Skeletal muscle satellite cell (primary cell): Measurements from ENCODE around the gene LIN9. TPM values are rescaled to one million over a fixed set of nuclear protein-coding genes. Genes with fewer than 3 reads are reported as not detected.

Source experiments
- H3K27me3 ChIP-seq: 2 replicates; pipeline ENCODE4 v1.7.0; 2013; ENCODE audit warnings: low read length; ENCODE audit not compliant: control insufficient read depth, insufficient read depth
- H3K36me3 ChIP-seq: 2 replicates; pipeline ENCODE4 v1.7.0; 2013; ENCODE audit warnings: mild to moderate bottlenecking, control low read depth, low read length; ENCODE audit not compliant: insufficient read depth
- H3K4me1 ChIP-seq: 2 replicates; pipeline ENCODE4 v1.7.0; 2013; ENCODE audit warnings: low read length; ENCODE audit not compliant: control insufficient read depth, insufficient read depth
- H3K4me2 ChIP-seq: 2 replicates; pipeline ENCODE4 v1.7.0; 2013; ENCODE audit warnings: mild to moderate bottlenecking, low read length
- H3K4me3 ChIP-seq: 2 replicates; pipeline ENCODE4 v1.7.0; 2013; ENCODE audit warnings: low read length
- H3K9ac ChIP-seq: 2 replicates; pipeline ENCODE4 v1.7.0; 2013; ENCODE audit warnings: mild to moderate bottlenecking, low read depth, low read length, moderate library complexity
- H3K9me3 ChIP-seq: replicated peaks from 2 replicates; pipeline ENCODE4 v1.7.0; 2013; ENCODE audit warnings: mild to moderate bottlenecking, control low read depth, low read length
- total RNA-seq: library from RNA; depleted of rRNA; stranded (reverse); fragments of >200 nt; gene quantifications from 2 replicates; pipeline ENCODE4 v1.2.3, GENCODE V29; 2012; rRNA removed

Gene LIN9, protein sequence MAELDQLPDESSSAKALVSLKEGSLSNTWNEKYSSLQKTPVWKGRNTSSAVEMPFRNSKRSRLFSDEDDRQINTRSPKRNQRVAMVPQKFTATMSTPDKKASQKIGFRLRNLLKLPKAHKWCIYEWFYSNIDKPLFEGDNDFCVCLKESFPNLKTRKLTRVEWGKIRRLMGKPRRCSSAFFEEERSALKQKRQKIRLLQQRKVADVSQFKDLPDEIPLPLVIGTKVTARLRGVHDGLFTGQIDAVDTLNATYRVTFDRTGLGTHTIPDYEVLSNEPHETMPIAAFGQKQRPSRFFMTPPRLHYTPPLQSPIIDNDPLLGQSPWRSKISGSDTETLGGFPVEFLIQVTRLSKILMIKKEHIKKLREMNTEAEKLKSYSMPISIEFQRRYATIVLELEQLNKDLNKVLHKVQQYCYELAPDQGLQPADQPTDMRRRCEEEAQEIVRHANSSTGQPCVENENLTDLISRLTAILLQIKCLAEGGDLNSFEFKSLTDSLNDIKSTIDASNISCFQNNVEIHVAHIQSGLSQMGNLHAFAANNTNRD
- total RNA-seq, result 5.5 and 5.6 TPM in 2 replicates

DNA sequence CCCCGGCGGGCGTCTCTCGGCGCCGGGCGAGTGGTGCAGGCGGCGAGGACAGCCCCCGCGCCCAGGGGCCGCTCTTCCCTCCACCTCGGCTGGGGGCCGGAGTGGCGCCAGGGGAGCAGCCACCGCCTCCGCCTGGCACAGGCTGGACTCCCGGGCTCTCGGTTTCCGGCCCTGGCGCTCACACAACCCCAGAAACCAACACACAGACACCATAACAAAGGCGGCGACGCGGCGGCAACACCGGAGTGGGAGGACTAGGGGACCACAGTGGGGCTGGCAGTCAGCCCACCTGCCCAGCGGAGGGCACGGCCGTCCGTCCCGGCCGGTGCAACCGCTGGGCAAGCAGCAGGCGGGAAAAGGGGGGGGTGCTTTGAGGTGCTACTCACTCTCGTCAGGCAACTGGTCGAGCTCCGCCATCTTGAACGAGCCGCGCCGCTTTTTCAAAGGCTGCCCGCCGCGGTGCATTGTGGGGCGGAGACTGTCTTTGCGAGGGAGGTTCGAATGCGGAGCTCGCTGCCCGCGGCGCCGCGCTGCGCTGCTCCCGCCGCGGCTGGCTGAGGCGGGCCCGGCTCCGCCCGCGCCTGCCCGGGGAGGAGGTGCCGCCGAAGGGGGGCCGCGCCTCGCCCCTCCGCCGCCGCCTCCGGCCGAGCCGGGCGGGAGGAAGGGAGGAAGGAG, at the start of gene LIN9:
Gene LIN9 (minus strand): TSS at position 442 of the 675 bp plus-strand sequence. CDS start 25 bp downstream, at position 417.
- Histone ChIP-seq H3K9ac (peak within 1 kb of the TSS; percentile 97), H3K36me3 (no peaks in the 10 kb centered on the region), H3K4me3 (peak within 1 kb of the TSS; percentile 100)

DNA sequence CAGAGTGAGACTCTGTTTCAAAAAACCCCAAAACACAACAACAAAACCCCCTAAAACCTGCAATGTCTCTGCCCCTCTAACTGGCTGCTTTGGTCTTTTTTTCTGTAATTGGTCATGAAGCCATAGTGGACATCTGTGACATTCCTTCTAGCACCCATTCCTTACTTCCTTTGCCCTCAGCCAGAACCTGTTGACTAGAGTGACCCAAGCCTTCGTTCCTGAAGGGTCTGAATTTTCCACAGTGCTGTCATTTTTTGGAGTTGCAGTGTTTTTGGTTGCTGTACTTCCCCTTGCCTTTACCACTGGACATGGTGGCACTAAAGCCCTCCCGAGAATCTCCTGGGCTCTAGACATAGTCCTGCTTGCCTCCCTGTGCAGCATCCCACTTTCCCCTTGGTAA, 48.5 kb upstream of the LIN9 start:
- peaks cover 42% of the 10 kb centered on the region for H3K36me3 ChIP-seq
- H3K9ac ChIP-seq, result no peak overlapping the region
- H3K9me3 ChIP-seq, result no peaks in the 10 kb centered on the region
- H3K4me1 ChIP-seq, result no peaks in the 10 kb centered on the region
- no peak overlapping the region for H3K4me2 ChIP-seq
- H3K27me3 ChIP-seq, result no peaks in the 10 kb centered on the region
- H3K4me3 ChIP-seq, result no peak overlapping the region

More for the DNA sequence above, at the start of gene LIN9:
- Histone ChIP-seq H3K4me2 (peak within 1 kb of the TSS; percentile 98), H3K9me3 (no peaks in the 10 kb centered on the region), H3K4me1 (peaks cover 12% of the 10 kb centered on the region), H3K27me3 (peaks cover 6% of the 10 kb centered on the region)

DNA sequence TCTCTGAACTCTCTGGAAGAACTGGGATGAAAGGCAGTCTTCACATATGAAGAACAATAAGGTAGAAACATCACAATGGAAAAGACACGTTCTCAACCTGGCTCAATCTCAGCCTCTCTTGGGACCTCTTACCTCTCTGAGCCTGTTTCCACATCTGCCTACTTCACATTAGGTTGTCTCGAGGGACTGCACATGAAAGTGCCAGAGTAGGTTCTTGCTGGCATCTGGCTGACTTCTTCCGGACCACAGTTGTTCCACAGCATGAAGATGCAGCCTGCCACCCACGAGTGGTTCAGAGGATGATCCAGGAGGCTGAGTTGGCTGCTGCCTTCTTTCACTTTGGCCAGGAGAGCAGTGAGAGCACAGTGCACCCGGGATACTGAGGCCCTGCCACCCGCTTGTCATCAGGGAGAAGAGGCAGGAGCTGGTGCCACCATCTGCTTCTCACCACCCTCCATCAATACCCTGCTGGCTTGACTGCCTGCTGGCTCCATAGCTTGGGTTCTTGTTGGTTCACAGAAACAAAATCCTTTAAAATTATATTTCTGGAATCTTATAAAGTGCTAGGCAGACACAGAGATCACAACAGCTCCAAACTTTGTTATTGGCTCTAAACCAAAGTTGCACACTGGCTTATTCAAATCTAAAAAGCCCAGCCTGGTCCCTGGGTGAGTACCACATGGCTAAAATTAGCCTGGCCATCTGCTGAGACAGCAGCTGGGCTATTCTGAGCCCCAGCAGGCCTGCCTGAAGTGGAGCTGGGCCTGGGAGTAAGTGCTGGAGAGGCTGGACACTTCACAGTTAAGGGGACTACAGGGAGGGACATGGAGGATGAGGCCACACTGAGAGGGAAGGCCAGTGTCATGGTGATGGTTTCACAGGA, 46.9 kb upstream of the LIN9 start:
- Histone ChIP-seq H3K4me2 (no peak overlapping the region), H3K9ac (no peak overlapping the region), H3K36me3 (peaks cover 30% of the 10 kb centered on the region), H3K27me3 (no peaks in the 10 kb centered on the region), H3K4me1 (no peaks in the 10 kb centered on the region), H3K4me3 (no peak overlapping the region), H3K9me3 (no peaks in the 10 kb centered on the region)

DNA sequence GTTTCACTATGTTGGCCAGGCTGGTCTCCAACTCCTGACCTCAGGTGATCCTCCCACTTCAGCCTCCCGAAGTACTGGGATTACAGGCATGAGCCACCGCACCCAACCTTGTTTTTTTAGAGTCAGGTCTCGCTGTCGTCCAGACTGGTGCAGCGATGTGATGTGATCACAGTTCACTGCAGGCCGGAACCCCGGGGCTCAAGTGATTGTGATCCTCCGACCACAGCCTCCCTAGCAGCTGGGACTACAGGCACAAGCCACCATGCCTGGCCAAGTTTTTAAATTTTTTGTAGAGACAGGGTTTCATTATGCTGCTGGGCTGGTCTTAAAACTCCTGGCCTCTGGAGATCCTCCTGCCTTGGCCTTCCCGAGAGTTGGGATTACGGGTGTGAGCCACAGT, 46.1 kb upstream of the LIN9 start:
- Histone ChIP-seq H3K27me3 (no peaks in the 10 kb centered on the region), H3K4me3 (no peak overlapping the region), H3K4me1 (no peaks in the 10 kb centered on the region), H3K36me3 (peaks cover 23% of the 10 kb centered on the region), H3K9ac (no peak overlapping the region), H3K4me2 (no peak overlapping the region), H3K9me3 (no peaks in the 10 kb centered on the region)

DNA sequence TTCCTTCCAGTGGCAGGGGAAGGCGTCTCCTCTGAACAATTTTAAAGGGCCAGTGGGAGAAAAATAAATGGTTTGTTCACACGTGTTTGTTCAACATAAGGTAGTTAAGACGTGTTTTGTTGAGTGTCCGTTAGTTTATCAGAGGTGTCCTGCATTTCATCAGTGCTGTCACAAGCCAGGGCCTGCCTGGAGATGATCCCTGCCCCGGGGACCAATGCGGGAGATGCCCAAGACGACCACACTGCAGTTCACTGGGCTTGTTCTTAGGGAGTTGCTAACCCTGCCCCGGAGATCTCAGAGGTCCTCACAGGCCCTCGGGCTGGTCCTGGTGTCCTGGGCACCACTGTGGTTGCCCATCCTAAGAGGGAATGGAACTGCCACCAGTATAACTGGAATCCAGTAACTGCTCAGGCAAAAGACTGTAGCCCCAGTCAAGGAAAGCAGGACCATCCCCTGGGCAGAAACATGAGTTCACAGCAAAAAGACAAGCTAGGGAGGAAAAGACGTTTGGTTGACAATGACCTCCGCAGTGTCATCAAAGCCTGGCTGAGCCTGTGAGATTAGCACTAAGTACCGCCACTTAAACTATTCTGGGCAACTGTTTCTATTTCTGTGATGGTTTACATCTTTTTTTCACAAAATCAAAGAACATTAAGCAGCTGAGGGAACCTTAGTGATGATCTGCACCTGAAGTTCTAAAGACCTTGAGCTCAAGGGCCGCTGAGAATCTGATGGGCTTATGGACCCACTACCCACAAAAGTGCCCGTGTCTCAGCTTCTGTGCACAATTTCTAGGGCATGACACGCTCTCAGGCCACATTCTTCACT, 44.9 kb upstream of the LIN9 start:
- no peaks in the 10 kb centered on the region for H3K27me3 ChIP-seq
- peaks cover 13% of the 10 kb centered on the region for H3K36me3 ChIP-seq
- no peaks in the 10 kb centered on the region for H3K9me3 ChIP-seq
- H3K9ac ChIP-seq, result no peak overlapping the region
- no peak overlapping the region for H3K4me2 ChIP-seq
- H3K4me3 ChIP-seq, result no peak overlapping the region
- H3K4me1 ChIP-seq, result no peaks in the 10 kb centered on the region

DNA sequence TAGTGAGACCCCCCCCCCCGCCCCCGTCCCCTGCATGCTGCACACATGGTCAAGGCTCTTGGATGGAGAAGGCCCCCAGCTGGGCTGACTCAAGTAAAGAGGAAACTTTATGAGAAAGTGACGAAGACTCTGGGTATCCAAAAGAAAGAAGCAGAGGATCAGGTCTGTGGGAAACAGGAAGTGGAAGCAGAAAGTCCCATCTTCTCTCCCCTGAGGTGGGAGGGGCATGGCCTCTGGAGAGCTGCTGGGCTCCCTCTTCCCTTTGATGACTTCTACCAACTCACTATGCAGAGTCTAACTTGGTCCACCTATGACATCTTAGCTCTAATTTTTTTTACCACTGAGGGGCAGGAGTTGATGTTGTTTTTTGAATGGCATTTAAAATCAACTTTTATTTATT, 42.7 kb upstream of the LIN9 start:
- peaks cover 3% of the 10 kb centered on the region for H3K27me3 ChIP-seq
- H3K9me3 ChIP-seq, result no peaks in the 10 kb centered on the region
- no peaks in the 10 kb centered on the region for H3K4me1 ChIP-seq
- no peak overlapping the region for H3K9ac ChIP-seq
- no peaks in the 10 kb centered on the region for H3K36me3 ChIP-seq
- no peak overlapping the region for H3K4me2 ChIP-seq
- H3K4me3 ChIP-seq, result no peak overlapping the region

DNA sequence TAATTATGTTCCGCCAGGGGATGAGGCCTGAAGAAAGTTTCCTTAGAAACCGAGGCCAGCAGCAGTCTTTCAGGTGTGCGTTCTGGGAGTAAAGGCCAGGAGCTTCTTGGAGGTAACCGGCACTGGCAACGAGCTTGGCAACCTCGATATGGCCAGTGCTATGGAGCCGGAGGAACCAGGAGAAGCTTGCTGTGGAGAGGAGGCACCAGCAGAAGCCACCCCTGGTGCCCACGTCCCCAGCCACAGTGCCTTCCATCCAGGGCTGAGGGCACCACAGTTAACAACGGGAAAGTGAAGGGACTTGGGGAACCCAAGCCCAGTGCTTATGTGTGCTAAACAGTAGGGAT, 41.5 kb upstream of the LIN9 start:
- no peak overlapping the region for H3K4me3 ChIP-seq
- no peaks in the 10 kb centered on the region for H3K4me1 ChIP-seq
- no peaks in the 10 kb centered on the region for H3K9me3 ChIP-seq
- H3K9ac ChIP-seq, result no peak overlapping the region
- no peaks in the 10 kb centered on the region for H3K36me3 ChIP-seq
- H3K27me3 ChIP-seq, result peaks cover 3% of the 10 kb centered on the region
- H3K4me2 ChIP-seq, result no peak overlapping the region

DNA sequence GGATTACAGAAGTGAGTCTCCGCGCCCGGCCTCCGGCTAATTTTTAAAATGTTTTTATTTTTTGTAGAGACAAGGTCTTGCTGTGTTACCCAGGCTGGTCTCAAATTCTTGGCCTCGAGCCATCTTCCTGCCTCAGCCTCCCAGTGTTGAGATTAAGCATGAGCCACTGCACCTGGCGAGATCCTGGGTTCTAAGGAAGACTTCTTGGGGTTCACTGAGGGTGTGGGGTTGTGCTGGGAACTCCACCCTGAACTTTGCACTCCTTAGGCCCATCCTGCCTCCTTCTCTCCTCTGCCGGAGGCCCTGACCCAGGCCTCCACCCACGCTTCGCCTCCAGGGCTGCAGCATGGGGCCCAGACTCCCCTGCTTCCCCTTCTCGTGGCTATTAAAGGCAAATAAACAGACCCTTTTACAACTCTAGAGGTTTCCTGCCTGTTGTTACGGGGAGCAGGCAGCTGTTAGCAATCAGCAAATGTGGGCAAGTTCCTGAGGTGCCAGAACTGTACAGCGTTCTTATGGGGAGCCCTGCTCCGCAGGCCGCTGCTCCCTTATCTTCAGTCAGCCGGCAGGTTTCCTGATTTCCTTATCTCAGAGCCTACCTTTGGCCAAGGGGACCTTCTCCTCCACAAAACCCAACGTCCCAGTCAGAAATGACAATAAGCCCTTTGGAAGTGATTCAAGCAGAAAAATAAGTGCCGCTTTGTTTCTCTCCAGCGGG, 41.0 kb upstream of the LIN9 start:
- Histone ChIP-seq H3K27me3 (peaks cover 3% of the 10 kb centered on the region), H3K9ac (no peak overlapping the region), H3K4me3 (no peak overlapping the region), H3K4me2 (no peak overlapping the region), H3K36me3 (no peaks in the 10 kb centered on the region), H3K9me3 (no peaks in the 10 kb centered on the region), H3K4me1 (no peaks in the 10 kb centered on the region)

DNA sequence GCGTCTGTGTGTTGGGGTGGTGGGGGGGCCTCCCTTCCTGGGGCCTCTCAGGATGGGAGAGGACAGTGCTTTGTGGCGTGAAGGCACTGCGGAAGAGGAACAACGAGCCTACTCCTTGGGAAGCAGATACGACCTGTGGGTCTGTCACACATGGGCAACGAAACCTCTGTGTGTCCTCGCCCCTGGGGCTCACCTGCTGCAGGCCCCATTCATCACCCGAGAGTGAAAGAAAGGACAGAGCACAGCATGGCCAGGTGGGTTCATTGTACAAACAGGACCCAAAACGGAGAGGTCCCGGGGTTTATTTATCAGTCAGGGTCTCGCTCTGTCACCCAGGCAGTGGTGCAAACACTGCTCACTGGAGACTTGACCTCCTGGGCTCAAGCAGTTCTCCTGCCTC, 40.1 kb upstream of the LIN9 start:
- Histone ChIP-seq H3K4me3 (no peak overlapping the region), H3K36me3 (no peaks in the 10 kb centered on the region), H3K9ac (no peak overlapping the region), H3K4me2 (no peak overlapping the region), H3K4me1 (no peaks in the 10 kb centered on the region), H3K27me3 (peaks cover 3% of the 10 kb centered on the region), H3K9me3 (no peaks in the 10 kb centered on the region)
